Stimulated activated CD8-positive, alpha-beta memory T cell treated with anti-CD3 and anti-CD28 coated beads, Interleukin-12 subunit alpha, Interleukin-12 subunit beta, amount 100 ng/mL, for 1 hour (primary cell): ENCODE measurements around the gene PYGO2.
"Not testable (repeated sequence)": the region's sequence is repeated elsewhere in the genome, so short reads cannot be mapped to it uniquely, and the experiment has no call there.

Experiments used
- DNase-seq: peaks from one replicate; pipeline ENCODE4 v3.0.0-alpha.2; 2020; ENCODE audit warnings: low read depth

Gene PYGO2

DNA sequence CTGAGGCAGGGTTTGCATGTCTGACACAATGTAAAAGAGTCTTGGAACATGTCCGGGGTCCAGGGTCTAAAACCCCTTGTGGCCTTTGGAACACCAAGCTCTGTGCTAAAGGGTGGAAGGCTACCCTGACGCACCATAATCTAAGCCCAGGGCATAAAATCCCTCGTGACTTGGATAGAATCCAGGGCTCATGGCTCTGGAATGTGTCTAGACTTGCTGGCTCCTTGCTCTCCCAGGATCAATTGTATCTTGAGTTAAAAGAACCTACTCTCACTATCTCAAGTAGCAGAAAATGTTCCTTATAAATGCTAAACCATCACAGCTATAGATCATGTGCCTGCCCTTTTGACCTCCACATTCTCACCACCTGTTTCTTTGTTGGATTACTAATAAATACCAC, 53.5 kb downstream of the PYGO2 start:
- not testable (repeated sequence) for DNase-seq
